DND-41 (cell line): ENCODE measurements around the gene DIPK1C.

ENCODE experiments used
- CTCF ChIP-seq: IDR thresholded peaks from 2 replicates; pipeline ENCODE4 v1.5.1; 2012; ENCODE audit warnings: borderline replicate concordance, low read length, moderate library complexity, mild to moderate bottlenecking; ENCODE audit not compliant: poor library complexity, severe bottlenecking; ENCODE audit errors: extremely low read depth
- EZH2 ChIP-seq: IDR thresholded peaks from 3 replicates; pipeline ENCODE4 v1.6.1; 2012; ENCODE audit warnings: borderline replicate concordance, low read depth, mild to moderate bottlenecking, moderate library complexity, low read length, inconsistent platforms; ENCODE audit not compliant: severe bottlenecking

GRCh38 chr18:74457043-74457724 is at the start of gene DIPK1C:
- no peak for TF ChIP-seq CTCF
- no peak for TF ChIP-seq EZH2
